ENCODE measurements around the gene TRAPPC10. TPM values are rescaled to one million over a fixed set of nuclear protein-coding genes. Genes with fewer than 3 reads are reported as not detected.

Gene TRAPPC10
- total RNA-seq, 2 donors from 2014 or later: 46.6 to 50.2 TPM

- Histone ChIP-seq H3K4me3 (no peak overlapping the region), H3K9me3 (no peaks in the 10 kb centered on the region), H3K9ac (ENCODE audit: low read depth in 2 of 2, low read length in 2 of 2) (no peak overlapping the region), H3K27ac (no peak overlapping the region), H3K36me3 (no peaks in the 10 kb centered on the region), H3K27me3 (no peaks in the 10 kb centered on the region), H3K4me1 (no peaks in the 10 kb centered on the region)
- intact Hi-C loops (cut with DNase I): no loop called here
- no peak for DNase-seq
- no peak for TF ChIP-seq CTCF (IDR thresholded peaks at IDR 0.05)
Observed at GRCh38 chr21:44071359-44072104, 59.4 kb downstream of the TRAPPC10 start.

GRCh38 chr21:44072111-44072510 lies 60.0 kb downstream of the TRAPPC10 start:
- Histone ChIP-seq H3K4me3 (no peak overlapping the region), H3K27ac (no peak overlapping the region), H3K27me3 (no peaks in the 10 kb centered on the region), H3K36me3 (no peaks in the 10 kb centered on the region), H3K9me3 (no peaks in the 10 kb centered on the region), H3K9ac (ENCODE audit: low read depth in 2 of 2, low read length in 2 of 2) (no peak overlapping the region), H3K4me1 (no peaks in the 10 kb centered on the region)
- no peak for DNase-seq
- intact Hi-C loops (cut with DNase I): no loop called here
- TF ChIP-seq CTCF (IDR thresholded peaks at IDR 0.05): no peak

GRCh38 chr21:44074315-44074958 lies 62.3 kb downstream of the TRAPPC10 start:
- no peaks in the 10 kb centered on the region for H3K36me3 ChIP-seq

GRCh38 chr21:44076316-44076715 lies 64.2 kb downstream of the TRAPPC10 start:
- intact Hi-C loops (cut with DNase I): no loop called here
- Histone ChIP-seq H3K9ac (ENCODE audit: low read depth in 2 of 2, low read length in 2 of 2) (no peak overlapping the region), H3K36me3 (no peaks in the 10 kb centered on the region)

More at GRCh38 chr21:44074315-44074958, 62.3 kb downstream of the TRAPPC10 start:
- intact Hi-C loops (cut with DNase I): no loop called here
- no peak for TF ChIP-seq CTCF (IDR thresholded peaks at IDR 0.05)
- H3K9ac ChIP-seq (ENCODE audit: low read depth in 2 of 2, low read length in 2 of 2): no peak overlapping the region
- H3K4me1 ChIP-seq: no peaks in the 10 kb centered on the region
- no peak for DNase-seq
- H3K9me3 ChIP-seq: no peaks in the 10 kb centered on the region
- no peak overlapping the region for H3K4me3 ChIP-seq
- no peak overlapping the region for H3K27ac ChIP-seq
- H3K27me3 ChIP-seq: no peaks in the 10 kb centered on the region

GRCh38 chr21:44078411-44078981 lies 66.4 kb downstream of the TRAPPC10 start:
- no peak for DNase-seq
- Histone ChIP-seq H3K4me1 (no peaks in the 10 kb centered on the region), H3K4me3 (no peak overlapping the region), H3K9ac (ENCODE audit: low read depth in 2 of 2, low read length in 2 of 2) (no peak overlapping the region), H3K27ac (no peak overlapping the region), H3K27me3 (no peaks in the 10 kb centered on the region), H3K9me3 (no peaks in the 10 kb centered on the region), H3K36me3 (no peaks in the 10 kb centered on the region)
- no peak for TF ChIP-seq CTCF (IDR thresholded peaks at IDR 0.05)
- intact Hi-C loops (cut with DNase I): no loop called here

More at GRCh38 chr21:44076316-44076715, 64.2 kb downstream of the TRAPPC10 start:
- Histone ChIP-seq H3K27ac (no peak overlapping the region), H3K9me3 (no peaks in the 10 kb centered on the region), H3K4me1 (no peaks in the 10 kb centered on the region), H3K27me3 (no peaks in the 10 kb centered on the region), H3K4me3 (no peak overlapping the region)
- TF ChIP-seq CTCF (IDR thresholded peaks at IDR 0.05): no peak
- DNase-seq: no peak
